HL-60 (cell line): ENCODE data around the gene NSUN2.

Experiments
- DNase-seq, 2 experiments: peaks; one replicate each; pipeline ENCODE4 v3.0.0-alpha.2; 2010 to 2020; ENCODE audit warnings: low read depth in 1 of 2, low spot score in 1 of 2
- H3K27ac ChIP-seq: fragments of 250-450 bp; sonication (Bioruptor Pico); replicated peaks from 2 replicates; pipeline ENCODE4 v1.5.1; 2020; ENCODE audit warnings: mild to moderate bottlenecking, moderate library complexity
- H3K27me3 ChIP-seq: fragments of 250-450 bp; sonication (Bioruptor Pico); 2 replicates; pipeline ENCODE4 v1.5.1; 2021; ENCODE audit warnings: mild to moderate bottlenecking, moderate library complexity; ENCODE audit not compliant: insufficient read depth, poor library complexity, severe bottlenecking
- H3K4me3 ChIP-seq: replicated peaks from 2 replicates; pipeline ENCODE4 v1.5.1; 2011; ENCODE audit warnings: mild to moderate bottlenecking, control low read depth, low read length; ENCODE audit not compliant: insufficient read depth
- GABPA ChIP-seq: IDR thresholded peaks from 2 replicates; pipeline ENCODE4 v1.6.1; 2012; ENCODE audit warnings: low read depth
- POLR2AphosphoS5 ChIP-seq: IDR thresholded peaks from 2 replicates; pipeline ENCODE4 v1.6.1; 2012; ENCODE audit warnings: low read depth
- SPI1 ChIP-seq: IDR thresholded peaks from 2 replicates; pipeline ENCODE4 v1.6.1; 2012; ENCODE audit warnings: low read depth, mild to moderate bottlenecking, borderline replicate concordance
- TF ChIP-seq, protein P1 (sequence below): IDR thresholded peaks from 2 replicates; pipeline ENCODE4 v1.6.1; 2012; ENCODE audit warnings: low read depth; ENCODE audit not compliant: insufficient replicate concordance
- TF ChIP-seq, protein P2 (sequence below): IDR thresholded peaks from one replicate; pipeline ENCODE4 v1.5.1; 2011; ENCODE audit warnings: low read length, control low read depth, inconsistent platforms; ENCODE audit not compliant: insufficient read depth

Gene NSUN2

DNA sequence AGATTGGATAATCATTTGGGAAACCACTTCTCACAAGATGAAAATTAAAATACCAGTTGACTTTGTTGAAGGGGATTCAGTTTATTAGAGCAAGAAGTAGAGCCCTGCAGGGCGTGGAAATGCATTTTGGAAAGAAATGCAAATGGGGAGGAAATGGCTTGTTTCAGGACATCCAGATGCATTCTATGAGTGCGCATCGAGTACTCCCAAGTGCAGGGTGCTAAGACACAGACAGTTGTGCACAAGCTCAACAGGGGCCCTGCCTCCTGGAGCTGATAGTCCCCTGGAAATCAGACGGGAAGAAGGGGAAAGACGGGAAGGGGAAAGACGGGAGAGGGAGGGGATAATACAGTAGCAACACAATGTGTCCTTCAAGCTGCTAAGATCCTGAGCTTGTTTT, 64.0 kb downstream of the NSUN2 start:
- Histone ChIP-seq H3K27me3 (no peaks in the 10 kb centered on the region), H3K4me3 (no peak overlapping the region), H3K27ac (no peak overlapping the region)
- no peak for DNase-seq
- TF ChIP-seq GABPA (no peak), POLR2AphosphoS5 (no peak), SPI1 (no peak)
- TF ChIP-seq, protein P1, sequence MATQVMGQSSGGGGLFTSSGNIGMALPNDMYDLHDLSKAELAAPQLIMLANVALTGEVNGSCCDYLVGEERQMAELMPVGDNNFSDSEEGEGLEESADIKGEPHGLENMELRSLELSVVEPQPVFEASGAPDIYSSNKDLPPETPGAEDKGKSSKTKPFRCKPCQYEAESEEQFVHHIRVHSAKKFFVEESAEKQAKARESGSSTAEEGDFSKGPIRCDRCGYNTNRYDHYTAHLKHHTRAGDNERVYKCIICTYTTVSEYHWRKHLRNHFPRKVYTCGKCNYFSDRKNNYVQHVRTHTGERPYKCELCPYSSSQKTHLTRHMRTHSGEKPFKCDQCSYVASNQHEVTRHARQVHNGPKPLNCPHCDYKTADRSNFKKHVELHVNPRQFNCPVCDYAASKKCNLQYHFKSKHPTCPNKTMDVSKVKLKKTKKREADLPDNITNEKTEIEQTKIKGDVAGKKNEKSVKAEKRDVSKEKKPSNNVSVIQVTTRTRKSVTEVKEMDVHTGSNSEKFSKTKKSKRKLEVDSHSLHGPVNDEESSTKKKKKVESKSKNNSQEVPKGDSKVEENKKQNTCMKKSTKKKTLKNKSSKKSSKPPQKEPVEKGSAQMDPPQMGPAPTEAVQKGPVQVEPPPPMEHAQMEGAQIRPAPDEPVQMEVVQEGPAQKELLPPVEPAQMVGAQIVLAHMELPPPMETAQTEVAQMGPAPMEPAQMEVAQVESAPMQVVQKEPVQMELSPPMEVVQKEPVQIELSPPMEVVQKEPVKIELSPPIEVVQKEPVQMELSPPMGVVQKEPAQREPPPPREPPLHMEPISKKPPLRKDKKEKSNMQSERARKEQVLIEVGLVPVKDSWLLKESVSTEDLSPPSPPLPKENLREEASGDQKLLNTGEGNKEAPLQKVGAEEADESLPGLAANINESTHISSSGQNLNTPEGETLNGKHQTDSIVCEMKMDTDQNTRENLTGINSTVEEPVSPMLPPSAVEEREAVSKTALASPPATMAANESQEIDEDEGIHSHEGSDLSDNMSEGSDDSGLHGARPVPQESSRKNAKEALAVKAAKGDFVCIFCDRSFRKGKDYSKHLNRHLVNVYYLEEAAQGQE = no peak
- TF ChIP-seq, protein P2, sequence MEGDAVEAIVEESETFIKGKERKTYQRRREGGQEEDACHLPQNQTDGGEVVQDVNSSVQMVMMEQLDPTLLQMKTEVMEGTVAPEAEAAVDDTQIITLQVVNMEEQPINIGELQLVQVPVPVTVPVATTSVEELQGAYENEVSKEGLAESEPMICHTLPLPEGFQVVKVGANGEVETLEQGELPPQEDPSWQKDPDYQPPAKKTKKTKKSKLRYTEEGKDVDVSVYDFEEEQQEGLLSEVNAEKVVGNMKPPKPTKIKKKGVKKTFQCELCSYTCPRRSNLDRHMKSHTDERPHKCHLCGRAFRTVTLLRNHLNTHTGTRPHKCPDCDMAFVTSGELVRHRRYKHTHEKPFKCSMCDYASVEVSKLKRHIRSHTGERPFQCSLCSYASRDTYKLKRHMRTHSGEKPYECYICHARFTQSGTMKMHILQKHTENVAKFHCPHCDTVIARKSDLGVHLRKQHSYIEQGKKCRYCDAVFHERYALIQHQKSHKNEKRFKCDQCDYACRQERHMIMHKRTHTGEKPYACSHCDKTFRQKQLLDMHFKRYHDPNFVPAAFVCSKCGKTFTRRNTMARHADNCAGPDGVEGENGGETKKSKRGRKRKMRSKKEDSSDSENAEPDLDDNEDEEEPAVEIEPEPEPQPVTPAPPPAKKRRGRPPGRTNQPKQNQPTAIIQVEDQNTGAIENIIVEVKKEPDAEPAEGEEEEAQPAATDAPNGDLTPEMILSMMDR = no peak

DNA sequence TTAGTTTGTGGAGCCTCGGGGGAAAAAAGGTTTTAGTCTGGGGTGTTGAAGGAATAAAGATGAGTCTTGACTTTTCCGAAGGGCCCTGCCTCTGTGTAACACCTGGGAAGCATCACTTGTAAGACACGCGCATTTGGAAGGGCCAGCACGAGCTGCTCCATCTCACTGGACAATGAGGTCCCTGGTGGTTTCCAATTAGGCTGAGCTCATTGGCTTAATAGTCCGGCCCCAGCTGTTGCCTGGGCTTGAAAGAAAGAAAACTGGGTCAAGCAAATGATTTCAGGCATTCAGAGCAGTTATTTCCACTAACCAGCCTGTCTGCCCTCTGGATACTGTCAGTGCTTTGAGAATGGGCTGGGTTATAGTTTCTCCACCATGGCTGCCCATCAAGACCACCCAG, 64.5 kb downstream of the NSUN2 start:
- no peak for TF ChIP-seq GABPA
- TF ChIP-seq, protein P1 = no peak
- no peak for TF ChIP-seq SPI1
- TF ChIP-seq POLR2AphosphoS5 = no peak
- TF ChIP-seq, protein P2 = no peak
- H3K4me3 ChIP-seq = no peak overlapping the region
- no peak overlapping the region for H3K27ac ChIP-seq
- no peak for DNase-seq
- H3K27me3 ChIP-seq = no peaks in the 10 kb centered on the region

DNA sequence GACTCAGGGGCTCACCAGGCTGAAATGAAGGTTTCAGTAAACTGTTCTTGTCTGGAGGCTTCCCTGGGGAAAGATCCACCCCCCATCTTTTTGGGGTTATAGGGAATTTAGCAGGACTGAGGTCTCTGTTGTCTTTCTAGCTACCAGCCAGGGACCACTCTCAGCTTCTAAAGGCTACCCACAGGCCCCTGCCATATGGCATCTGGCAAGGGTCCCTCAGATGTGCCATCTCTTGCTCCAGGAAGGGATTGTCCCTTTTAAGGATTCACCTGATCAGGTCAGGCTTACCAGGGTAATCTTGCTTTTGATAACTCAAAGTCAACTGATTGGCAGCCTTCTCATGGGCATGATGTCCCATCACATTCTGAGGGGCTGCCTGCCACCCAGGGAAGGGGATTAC, 65.0 kb downstream of the NSUN2 start:
- Histone ChIP-seq H3K4me3 (no peak overlapping the region), H3K27ac (no peak overlapping the region), H3K27me3 (no peaks in the 10 kb centered on the region)
- DNase-seq = no peak
- TF ChIP-seq GABPA (no peak), POLR2AphosphoS5 (no peak), SPI1 (no peak)
- TF ChIP-seq, protein P2 = no peak
- TF ChIP-seq, protein P1 = no peak
